Amygdala (tissue), 56 donors: ENCODE measurements around the gene CLEC17A.

Experiments used
- DNase-seq, 56 donors: peaks; one replicate each; lab custom pipeline; 2025; lab: John Stamatoyannopoulos, UW

The CLEC17A gene

DNA sequence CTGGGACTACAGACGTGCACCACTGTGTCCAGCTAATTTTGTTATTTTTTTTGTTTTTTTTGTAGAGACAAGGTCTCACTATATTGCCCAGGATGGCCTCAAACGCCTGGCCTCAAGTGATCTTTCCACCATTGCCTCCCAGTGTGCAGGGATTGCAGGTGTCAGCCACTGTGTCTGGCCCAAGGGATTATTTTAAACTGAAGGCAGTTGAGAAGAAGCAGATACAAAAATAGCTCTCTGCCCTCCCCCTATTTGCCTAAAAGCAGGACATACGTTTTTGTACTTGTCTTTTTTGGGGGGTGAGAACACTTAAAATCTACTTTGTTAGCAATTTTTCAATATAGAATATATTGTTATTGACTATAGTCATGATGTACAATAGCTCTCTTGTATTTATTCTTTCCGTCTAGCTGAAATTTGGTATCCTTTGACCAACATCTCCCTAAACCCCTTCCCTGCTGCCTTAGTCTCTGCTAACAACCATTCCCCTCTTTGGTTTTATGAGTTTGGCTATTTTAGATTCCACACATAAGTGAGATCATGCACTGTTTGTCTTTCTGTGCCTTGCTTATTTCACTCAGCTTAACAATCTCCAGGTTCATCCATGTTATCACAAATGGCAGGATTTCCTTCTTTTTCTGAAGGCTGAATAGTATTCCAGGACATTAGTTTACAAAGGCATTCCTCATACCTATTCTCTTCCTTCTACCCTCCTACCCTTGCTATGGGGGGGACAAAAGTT is 56.8 kb downstream of the CLEC17A start:
- DNase-seq = no peak

DNA sequence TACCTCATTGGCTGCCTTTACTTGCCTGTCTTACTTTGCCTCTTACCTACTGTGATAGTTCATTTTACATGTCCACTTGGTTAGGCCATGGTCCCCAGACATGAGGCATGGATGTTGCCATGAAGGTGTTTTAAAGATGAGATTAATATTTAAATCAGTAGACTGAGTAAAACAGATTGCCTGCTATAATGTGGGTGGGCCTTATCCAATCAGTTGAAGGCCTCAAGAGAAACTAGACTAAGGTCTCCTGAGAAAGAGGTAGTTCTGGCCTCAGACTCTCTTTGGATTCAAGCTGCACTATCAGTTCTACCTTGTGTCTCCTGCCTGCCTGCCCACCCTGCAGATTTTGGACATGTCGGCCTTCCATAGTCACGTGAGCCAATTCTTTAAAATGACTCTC is 65.6 kb downstream of the CLEC17A start:
- no peak for DNase-seq

DNA sequence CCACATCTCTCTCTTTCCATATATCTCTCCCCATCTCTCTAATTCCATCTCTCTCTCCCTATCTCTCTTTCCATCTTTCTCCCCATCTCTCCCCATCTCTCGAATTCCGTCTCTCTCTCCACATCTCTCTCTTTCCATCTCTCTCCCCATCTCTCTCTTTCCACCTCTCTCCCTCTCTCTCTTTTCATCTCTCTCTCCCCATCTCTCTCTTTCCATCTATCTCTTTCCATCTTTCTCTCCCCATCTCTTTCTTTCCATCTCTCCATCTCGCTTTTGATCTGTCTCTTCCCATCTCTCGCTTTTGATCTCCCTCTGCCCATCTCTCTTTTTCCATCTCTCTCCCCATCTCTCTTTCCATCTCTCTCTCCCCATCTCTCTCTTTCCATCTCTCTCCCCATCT is 66.1 kb downstream of the CLEC17A start:
- no peak for DNase-seq

DNA sequence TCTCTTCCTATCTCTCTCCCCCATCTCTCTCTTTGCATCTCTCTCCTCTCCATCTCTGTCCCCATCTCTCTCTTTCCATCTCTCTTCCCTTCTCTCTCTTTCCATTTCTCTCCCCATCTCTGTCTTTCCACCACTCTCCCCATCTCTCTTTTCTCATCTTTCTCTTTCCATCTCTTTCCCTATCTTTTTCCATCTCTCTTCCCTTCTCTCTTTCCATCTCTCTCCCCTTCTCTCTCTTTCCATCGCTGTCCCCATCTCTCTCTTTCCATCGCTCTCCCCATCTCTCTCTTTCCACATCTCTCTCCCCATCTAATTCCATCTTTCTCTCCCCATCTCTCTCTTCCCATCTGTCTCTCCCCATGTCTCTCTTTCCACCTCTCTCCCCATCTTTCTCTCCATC is 67.3 kb downstream of the CLEC17A start:
- DNase-seq = no peak

DNA sequence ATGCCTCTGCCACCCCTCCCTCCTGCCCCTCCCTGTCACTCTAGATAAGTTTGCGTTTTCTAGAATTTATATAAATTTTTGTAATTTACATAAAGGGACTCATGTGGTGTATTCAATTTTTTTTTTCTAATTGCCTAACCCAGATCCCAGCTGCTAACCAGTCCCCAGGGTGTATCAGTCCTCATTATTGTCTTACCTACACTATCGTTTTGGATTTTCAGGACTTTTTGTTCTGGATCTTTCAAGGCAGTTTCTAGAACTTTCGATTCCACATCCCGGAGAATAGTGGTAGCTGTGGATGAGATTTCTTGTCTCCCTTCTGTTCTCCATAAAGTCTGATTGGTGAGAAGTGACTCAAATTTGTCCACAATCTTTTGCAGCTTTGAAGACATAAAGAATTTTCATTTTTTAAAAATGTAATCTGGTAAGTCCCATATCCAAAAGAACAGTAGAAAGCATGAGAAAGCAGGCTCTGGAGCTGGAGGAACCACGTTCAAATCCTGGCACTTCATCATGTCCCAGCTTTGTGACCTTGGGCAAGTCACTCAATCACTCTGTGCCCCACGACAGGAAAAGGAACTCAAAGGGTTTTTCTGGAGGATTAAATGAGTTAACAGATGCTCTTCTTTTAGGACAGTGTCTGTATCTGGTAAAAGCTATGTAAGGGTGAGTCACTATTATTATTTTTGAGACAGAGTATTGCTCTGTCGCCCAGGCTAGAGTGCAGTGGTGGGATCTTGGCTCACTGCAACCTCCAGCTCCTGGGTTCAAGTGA is 72.1 kb downstream of the CLEC17A start:
- no peak for DNase-seq

DNA sequence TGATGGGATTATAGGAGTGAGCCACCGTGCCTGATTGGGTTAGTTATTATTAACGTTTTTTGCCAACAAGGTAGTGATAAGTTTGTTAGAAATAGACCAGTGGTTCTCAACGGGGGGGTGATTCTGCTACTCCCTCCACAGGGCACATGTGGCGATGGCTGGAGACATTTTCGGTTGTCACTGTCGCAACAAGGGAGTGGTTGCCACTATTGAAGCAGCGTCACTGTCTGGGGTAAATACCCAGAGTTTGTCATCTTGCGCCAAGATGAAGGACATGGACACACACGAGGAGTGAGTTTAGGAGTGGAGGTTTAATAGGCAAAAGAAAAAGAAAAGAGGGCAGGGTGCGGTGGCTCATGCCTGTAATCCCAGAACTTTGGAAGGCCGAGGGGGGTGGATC is 72.8 kb downstream of the CLEC17A start:
- no peak for DNase-seq

DNA sequence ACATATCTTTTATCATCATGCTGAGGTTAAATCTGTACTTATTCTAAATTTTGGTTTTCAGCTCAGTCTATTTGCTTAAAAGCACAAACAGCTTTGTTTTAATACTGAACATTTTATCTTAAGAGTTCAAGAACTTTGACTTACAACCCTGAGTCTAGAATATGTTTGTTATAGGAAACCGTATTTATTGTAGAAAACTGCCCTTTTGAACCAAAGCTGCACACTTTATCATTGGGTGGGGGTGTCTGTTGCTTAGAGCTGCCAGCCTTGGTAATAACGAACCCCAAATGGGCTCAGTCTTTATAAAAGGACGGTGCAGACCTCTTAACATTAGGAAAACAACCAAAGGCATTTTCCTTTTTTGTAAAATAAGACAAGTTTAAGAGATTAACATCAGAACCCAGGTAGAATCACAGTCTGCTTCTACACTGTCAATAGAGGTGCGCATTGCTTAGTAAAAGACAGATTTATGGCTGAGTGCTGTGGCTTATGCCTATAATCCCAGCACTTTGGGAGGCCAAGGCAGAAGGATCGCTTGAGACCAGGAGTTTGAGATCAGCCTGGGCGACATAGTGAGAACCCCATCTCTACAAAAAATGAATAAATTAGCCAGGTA is 77.1 kb downstream of the CLEC17A start:
- no peak for DNase-seq

DNA sequence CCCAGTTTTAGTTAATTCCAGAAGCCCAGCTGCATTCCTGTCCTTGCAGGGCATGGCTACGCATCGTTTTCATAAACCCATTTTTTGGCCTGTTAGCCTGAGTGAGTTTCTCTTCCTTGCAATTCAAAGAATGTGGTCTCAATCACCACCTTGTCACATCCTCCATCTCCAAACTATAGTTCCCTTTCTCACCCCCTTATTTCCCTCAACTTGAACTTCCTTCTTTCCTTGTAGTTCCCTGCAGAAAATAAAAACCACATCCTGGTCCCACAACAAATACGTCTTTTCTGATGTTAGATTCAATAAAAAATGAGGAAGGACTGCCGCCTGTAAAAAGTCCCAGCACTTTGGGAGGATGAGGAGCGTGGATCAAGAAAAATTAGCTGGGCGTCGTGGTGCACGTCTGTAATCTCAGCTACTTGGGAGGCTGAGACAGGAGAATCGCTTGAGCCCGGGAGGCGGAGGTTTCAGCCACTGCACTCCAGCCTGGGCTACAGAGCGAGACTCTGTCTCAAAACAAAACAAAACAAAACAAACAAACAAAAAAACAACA is 78.6 kb downstream of the CLEC17A start:
- no peak for DNase-seq
